K562 (cell line): ENCODE results near the gene MSANTD4. TPM values are rescaled to one million over a fixed set of nuclear protein-coding genes. Genes with fewer than 3 reads are reported as not detected.
A peak's percentile ranks its signal among the peaks of the same experiment; 100 is the strongest.

ENCODE experiments used
- ATF7 ChIP-seq: fragments of 450-650 bp; IDR thresholded peaks from 2 replicates; pipeline ENCODE4 v1.7.1; 2014; ENCODE audit warnings: mild to moderate bottlenecking, moderate library complexity
- BHLHE40 ChIP-seq: IDR thresholded peaks from 2 replicates; pipeline ENCODE4 v1.6.1; 2011; ENCODE audit warnings: low read length, improper control_type of control experiment
- CBX3 ChIP-seq, 2 experiments: IDR thresholded peaks; 1 replicate in 1 of 2; 2 replicates in 1 of 2; pipeline ENCODE4 v1.6.1; 2012; ENCODE audit warnings: inconsistent platforms in 2 of 2, low read length in 2 of 2, borderline replicate concordance in 1 of 2, control low read depth in 1 of 2
- DDX20 ChIP-seq: fragments of 450-650 bp; IDR thresholded peaks from 2 replicates; pipeline ENCODE4 v1.6.1; 2016; ENCODE audit warnings: missing genetic modification characterization, low read depth, mild to moderate bottlenecking, missing compliant biosample characterization, moderate library complexity
- ETS2 ChIP-seq: IDR thresholded peaks from 2 replicates; pipeline ENCODE4 v1.6.1; 2016; ENCODE audit warnings: borderline replicate concordance, missing genetic modification characterization, mild to moderate bottlenecking, moderate library complexity, missing compliant biosample characterization; ENCODE audit not compliant: poor library complexity, severe bottlenecking
- KAT7 ChIP-seq: sonication (generic); formaldehyde crosslinking; IDR thresholded peaks from 2 replicates; pipeline ENCODE4 v1.8.0; 2022; ENCODE audit warnings: missing genetic modification reagents, mild to moderate bottlenecking, borderline replicate concordance
- MAFG ChIP-seq: fragments of 450-650 bp; conservative IDR thresholded peaks from 2 replicates; pipeline ENCODE4 v1.6.1; 2016; ENCODE audit warnings: missing genetic modification characterization, missing compliant biosample characterization
- NFXL1 ChIP-seq: fragments of 450-650 bp; formaldehyde crosslinking; IDR thresholded peaks from 2 replicates; pipeline ENCODE4 v1.4.0; 2021; ENCODE audit warnings: mild to moderate bottlenecking
- NR2C2 ChIP-seq, 2 experiments: fragments of 200-800 bp in 1 of 2; sonication (Bioruptor generic) in 1 of 2; sonication (generic) in 1 of 2; formaldehyde crosslinking in 1 of 2; IDR thresholded peaks; 2 replicates each; pipeline versions ENCODE4 v1.6.1 to v1.8.0; 2016 to 2022; ENCODE audit warnings: mild to moderate bottlenecking in 1 of 2, missing compliant biosample characterization in 1 of 2, missing genetic modification characterization in 1 of 2, missing genetic modification reagents in 1 of 2
- NR4A1 ChIP-seq, 2 experiments: fragments of 250-450 bp in 1 of 2; fragments of 450-650 bp in 1 of 2; sonication (Bioruptor Pico) in 1 of 2; IDR thresholded peaks; 2 replicates each; pipeline versions ENCODE4 v1.4.0 to v1.6.1; 2016 to 2020; ENCODE audit warnings: mild to moderate bottlenecking in 2 of 2, missing compliant biosample characterization in 1 of 2, missing genetic modification characterization in 1 of 2, moderate library complexity in 1 of 2
- PYGO2 ChIP-seq: fragments of 450-650 bp; IDR thresholded peaks from 2 replicates; pipeline ENCODE4 v1.6.1; 2016; ENCODE audit warnings: mild to moderate bottlenecking, missing genetic modification characterization, moderate library complexity, missing compliant biosample characterization
- SMAD1 ChIP-seq: fragments of 150-350 bp; IDR thresholded peaks from 2 replicates; pipeline ENCODE4 v1.6.1; 2014; ENCODE audit warnings: low read length, low read depth; ENCODE audit not compliant: partially characterized antibody
- SP1 ChIP-seq: sonication (generic); formaldehyde crosslinking; IDR thresholded peaks from 2 replicates; pipeline ENCODE4 v1.8.1; 2022; ENCODE audit warnings: mild to moderate bottlenecking, missing genetic modification reagents
- TBP ChIP-seq: optimal IDR thresholded peaks from 2 replicates; pipeline ENCODE3; 2011; ENCODE audit warnings: low read depth, low read length, improper control_type of control experiment
- ZBTB8A ChIP-seq: fragments of 450-650 bp; IDR thresholded peaks from 2 replicates; pipeline ENCODE4 v1.6.1; 2018; ENCODE audit warnings: mild to moderate bottlenecking, moderate library complexity; ENCODE audit not compliant: partially characterized antibody
- ZKSCAN1 ChIP-seq: fragments of 150-350 bp; IDR thresholded peaks from 2 replicates; pipeline ENCODE4 v1.6.1; 2016; ENCODE audit warnings: low read depth, low read length
- ZNF384 ChIP-seq: IDR thresholded peaks from 2 replicates; pipeline ENCODE4 v1.6.1; 2012; ENCODE audit warnings: low read depth, low read length, improper control_type of control experiment
- ZNF57 ChIP-seq: fragments of 450-650 bp; formaldehyde crosslinking; IDR thresholded peaks from 2 replicates; pipeline ENCODE4 v1.4.0; 2020; ENCODE audit warnings: mild to moderate bottlenecking, moderate library complexity
- ZNF766 ChIP-seq: fragments of 200-800 bp; sonication (Bioruptor generic); conservative IDR thresholded peaks from 2 replicates; pipeline ENCODE4 v1.6.1; 2016; ENCODE audit warnings: missing genetic modification characterization, missing compliant biosample characterization
- polyA plus RNA-seq, 8 experiments: library from polyadenylated mRNA; depleted of rRNA in 4 of 8; stranded (reverse) in 5 of 8; unstranded in 3 of 8; fragments of >200 nt; fragmentation: Nextera tagmentation in 2 of 8; fragmentation: Illumina TruSeq in 1 of 8; extraction: Ambion mirVana in 2 of 8; extraction: Trizol in 1 of 8; gene quantifications; 2 replicates each; pipeline versions ENCODE4 v1.2.1 to v1.2.3, GENCODE V29; 2011 to 2014; ENCODE audit warnings: inconsistent platforms in 1 of 8, missing spikeins in 1 of 8
- total RNA-seq, 7 experiments: library from RNA; depleted of rRNA in 6 of 7; stranded (reverse); fragments of >200 nt in 6 of 7; fragmentation: Illumina TruSeq in 2 of 7; extraction: Trizol in 2 of 7; gene quantifications; 2 replicates each; pipeline versions ENCODE4 v1.2.1 to v1.2.3, GENCODE V29; 2011 to 2021; ENCODE audit warnings: low replicate concordance in 1 of 7
- TF ChIP-seq, protein P1 (sequence below): sonication (generic); formaldehyde crosslinking; IDR thresholded peaks from 2 replicates; pipeline ENCODE4 v1.8.1; 2023; ENCODE audit warnings: missing genetic modification reagents, mild to moderate bottlenecking, borderline replicate concordance
- TF ChIP-seq, protein P2 (sequence below): fragments of 250-450 bp; sonication (Bioruptor Pico); IDR thresholded peaks from 2 replicates; pipeline ENCODE4 v1.4.0; 2020

MSANTD4 gene
- total and polyA plus RNA-seq, 9 of the 15 experiments (the other 6 are each of a cell fraction or from before 2014, with no cell fraction given): 5.0 to 16.4 (median 10.2) TPM

- TF ChIP-seq ZKSCAN1 (no peak), NR2C2 (CRISPR knock-in tag; IDR thresholded peaks at IDR 0.05) (peak; percentile 98), NR2C2 (tag; IDR thresholded peaks at IDR 0.05) (peak; percentile 99), ZNF57 (no peak), DDX20 (tag) (no peak), ATF7 (peak; percentile 75), ZNF766 (CRISPR knock-in tag) (no peak), CBX3 (IDR thresholded peaks at IDR 0.05; ENCODE audit: borderline replicate concordance in 1 of 2, low read length in 2 of 2) (peak in 1 of 2 experiments; percentile 67; a peak in 2 of 3 replicates), PYGO2 (tag) (no peak), MAFG (no peak), ZBTB8A (no peak), ZNF384 (peak; percentile 75), KAT7 (CRISPR knock-in tag) (no peak), SP1 (CRISPR knock-in tag) (peak; percentile 95), NFXL1 (CRISPR knock-in tag) (no peak), SMAD1 (no peak), NR4A1 (CRISPR knock-in tag; IDR thresholded peaks at IDR 0.05) (0 out of 2 replicates have a peak, but pooled peaks have one; percentile 45), NR4A1 (tag; IDR thresholded peaks at IDR 0.05) (no peak), ETS2 (tag) (no peak), BHLHE40 (peak; percentile 51), TBP (peak; percentile 20)
- TF ChIP-seq, protein P1, sequence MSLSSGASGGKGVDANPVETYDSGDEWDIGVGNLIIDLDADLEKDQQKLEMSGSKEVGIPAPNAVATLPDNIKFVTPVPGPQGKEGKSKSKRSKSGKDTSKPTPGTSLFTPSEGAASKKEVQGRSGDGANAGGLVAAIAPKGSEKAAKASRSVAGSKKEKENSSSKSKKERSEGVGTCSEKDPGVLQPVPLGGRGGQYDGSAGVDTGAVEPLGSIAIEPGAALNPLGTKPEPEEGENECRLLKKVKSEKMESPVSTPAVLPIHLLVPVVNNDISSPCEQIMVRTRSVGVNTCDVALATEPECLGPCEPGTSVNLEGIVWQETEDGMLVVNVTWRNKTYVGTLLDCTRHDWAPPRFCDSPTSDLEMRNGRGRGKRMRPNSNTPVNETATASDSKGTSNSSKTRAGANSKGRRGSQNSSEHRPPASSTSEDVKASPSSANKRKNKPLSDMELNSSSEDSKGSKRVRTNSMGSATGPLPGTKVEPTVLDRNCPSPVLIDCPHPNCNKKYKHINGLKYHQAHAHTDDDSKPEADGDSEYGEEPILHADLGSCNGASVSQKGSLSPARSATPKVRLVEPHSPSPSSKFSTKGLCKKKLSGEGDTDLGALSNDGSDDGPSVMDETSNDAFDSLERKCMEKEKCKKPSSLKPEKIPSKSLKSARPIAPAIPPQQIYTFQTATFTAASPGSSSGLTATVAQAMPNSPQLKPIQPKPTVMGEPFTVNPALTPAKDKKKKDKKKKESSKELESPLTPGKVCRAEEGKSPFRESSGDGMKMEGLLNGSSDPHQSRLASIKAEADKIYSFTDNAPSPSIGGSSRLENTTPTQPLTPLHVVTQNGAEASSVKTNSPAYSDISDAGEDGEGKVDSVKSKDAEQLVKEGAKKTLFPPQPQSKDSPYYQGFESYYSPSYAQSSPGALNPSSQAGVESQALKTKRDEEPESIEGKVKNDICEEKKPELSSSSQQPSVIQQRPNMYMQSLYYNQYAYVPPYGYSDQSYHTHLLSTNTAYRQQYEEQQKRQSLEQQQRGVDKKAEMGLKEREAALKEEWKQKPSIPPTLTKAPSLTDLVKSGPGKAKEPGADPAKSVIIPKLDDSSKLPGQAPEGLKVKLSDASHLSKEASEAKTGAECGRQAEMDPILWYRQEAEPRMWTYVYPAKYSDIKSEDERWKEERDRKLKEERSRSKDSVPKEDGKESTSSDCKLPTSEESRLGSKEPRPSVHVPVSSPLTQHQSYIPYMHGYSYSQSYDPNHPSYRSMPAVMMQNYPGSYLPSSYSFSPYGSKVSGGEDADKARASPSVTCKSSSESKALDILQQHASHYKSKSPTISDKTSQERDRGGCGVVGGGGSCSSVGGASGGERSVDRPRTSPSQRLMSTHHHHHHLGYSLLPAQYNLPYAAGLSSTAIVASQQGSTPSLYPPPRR (CRISPR knock-in tag): no peak
- TF ChIP-seq, protein P2, sequence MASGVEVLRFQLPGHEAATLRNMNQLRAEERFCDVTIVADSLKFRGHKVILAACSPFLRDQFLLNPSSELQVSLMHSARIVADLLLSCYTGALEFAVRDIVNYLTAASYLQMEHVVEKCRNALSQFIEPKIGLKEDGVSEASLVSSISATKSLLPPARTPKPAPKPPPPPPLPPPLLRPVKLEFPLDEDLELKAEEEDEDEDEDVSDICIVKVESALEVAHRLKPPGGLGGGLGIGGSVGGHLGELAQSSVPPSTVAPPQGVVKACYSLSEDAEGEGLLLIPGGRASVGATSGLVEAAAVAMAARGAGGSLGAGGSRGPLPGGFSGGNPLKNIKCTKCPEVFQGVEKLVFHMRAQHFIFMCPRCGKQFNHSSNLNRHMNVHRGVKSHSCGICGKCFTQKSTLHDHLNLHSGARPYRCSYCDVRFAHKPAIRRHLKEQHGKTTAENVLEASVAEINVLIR (CRISPR knock-in tag): peak; percentile 65
Measured at GRCh38 chr11:106021967-106022794, at the start of gene MSANTD4 (continued).
